ENCODE data around the gene CTSW.

- TF ChIP-seq, protein P1, sequence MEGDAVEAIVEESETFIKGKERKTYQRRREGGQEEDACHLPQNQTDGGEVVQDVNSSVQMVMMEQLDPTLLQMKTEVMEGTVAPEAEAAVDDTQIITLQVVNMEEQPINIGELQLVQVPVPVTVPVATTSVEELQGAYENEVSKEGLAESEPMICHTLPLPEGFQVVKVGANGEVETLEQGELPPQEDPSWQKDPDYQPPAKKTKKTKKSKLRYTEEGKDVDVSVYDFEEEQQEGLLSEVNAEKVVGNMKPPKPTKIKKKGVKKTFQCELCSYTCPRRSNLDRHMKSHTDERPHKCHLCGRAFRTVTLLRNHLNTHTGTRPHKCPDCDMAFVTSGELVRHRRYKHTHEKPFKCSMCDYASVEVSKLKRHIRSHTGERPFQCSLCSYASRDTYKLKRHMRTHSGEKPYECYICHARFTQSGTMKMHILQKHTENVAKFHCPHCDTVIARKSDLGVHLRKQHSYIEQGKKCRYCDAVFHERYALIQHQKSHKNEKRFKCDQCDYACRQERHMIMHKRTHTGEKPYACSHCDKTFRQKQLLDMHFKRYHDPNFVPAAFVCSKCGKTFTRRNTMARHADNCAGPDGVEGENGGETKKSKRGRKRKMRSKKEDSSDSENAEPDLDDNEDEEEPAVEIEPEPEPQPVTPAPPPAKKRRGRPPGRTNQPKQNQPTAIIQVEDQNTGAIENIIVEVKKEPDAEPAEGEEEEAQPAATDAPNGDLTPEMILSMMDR (IDR thresholded peaks at IDR 0.05) = no peak
- TF ChIP-seq, protein P2, sequence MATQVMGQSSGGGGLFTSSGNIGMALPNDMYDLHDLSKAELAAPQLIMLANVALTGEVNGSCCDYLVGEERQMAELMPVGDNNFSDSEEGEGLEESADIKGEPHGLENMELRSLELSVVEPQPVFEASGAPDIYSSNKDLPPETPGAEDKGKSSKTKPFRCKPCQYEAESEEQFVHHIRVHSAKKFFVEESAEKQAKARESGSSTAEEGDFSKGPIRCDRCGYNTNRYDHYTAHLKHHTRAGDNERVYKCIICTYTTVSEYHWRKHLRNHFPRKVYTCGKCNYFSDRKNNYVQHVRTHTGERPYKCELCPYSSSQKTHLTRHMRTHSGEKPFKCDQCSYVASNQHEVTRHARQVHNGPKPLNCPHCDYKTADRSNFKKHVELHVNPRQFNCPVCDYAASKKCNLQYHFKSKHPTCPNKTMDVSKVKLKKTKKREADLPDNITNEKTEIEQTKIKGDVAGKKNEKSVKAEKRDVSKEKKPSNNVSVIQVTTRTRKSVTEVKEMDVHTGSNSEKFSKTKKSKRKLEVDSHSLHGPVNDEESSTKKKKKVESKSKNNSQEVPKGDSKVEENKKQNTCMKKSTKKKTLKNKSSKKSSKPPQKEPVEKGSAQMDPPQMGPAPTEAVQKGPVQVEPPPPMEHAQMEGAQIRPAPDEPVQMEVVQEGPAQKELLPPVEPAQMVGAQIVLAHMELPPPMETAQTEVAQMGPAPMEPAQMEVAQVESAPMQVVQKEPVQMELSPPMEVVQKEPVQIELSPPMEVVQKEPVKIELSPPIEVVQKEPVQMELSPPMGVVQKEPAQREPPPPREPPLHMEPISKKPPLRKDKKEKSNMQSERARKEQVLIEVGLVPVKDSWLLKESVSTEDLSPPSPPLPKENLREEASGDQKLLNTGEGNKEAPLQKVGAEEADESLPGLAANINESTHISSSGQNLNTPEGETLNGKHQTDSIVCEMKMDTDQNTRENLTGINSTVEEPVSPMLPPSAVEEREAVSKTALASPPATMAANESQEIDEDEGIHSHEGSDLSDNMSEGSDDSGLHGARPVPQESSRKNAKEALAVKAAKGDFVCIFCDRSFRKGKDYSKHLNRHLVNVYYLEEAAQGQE (IDR thresholded peaks at IDR 0.05; ENCODE audit: insufficient read depth in 1 of 2, low read depth in 2 of 2, low read length in 1 of 2) = no peak; a peak in 1 of 4 replicates
- TF ChIP-seq POLR2AphosphoS5 (IDR thresholded peaks at IDR 0.05; ENCODE audit: low read depth, low read length) = peak; percentile 76
- TF ChIP-seq TCF7L2 (IDR thresholded peaks at IDR 0.05; ENCODE audit: low read depth, low read length) = no peak
Observed at GRCh38 chr11:65917434-65918210, 38.0 kb downstream of the CTSW start.

All from Panc1 (cell line).